WTC11 (cell line): ENCODE results near the gene VPREB3. TPM values are rescaled to one million over a fixed set of nuclear protein-coding genes. Genes with fewer than 3 reads are reported as not detected.

Source experiments
- ATAC-seq: fragments of 200-7000 bp; cut with Tn5 transposase; 2 replicates; pipeline ENCODE4 v1.10.0; 2021; ENCODE audit warnings: mild to moderate bottlenecking, moderate library complexity
- CTCF ChIA-PET: fragments of 300-600 bp; sonication (Branson Sonifier 250); formaldehyde crosslinking; loops from one replicate; lab custom pipeline; 2021; ENCODE audit warnings: antibody characterized with exemption; lab: Charles Lee
- POLR2A ChIA-PET: fragments of 350-600 bp; sonication (Branson Sonifier 250); formaldehyde crosslinking; loops from one replicate; lab custom pipeline; 2021; ENCODE audit warnings: antibody characterized with exemption; lab: Charles Lee
- DNase-seq: peaks from one replicate; pipeline ENCODE4 v3.0.0; 2021; ENCODE audit warnings: low spot score
- H3K27ac Mint-ChIP-seq: 2 replicates; pipeline ENCODE4 v1.8.0; 2021; ENCODE audit warnings: mixed read lengths
- H3K27me3 Mint-ChIP-seq: 2 replicates; pipeline ENCODE4 v1.8.0; 2021; ENCODE audit warnings: low read depth, mild to moderate bottlenecking, moderate library complexity, mixed read lengths
- H3K36me3 Mint-ChIP-seq: 2 replicates; pipeline ENCODE4 v1.8.0; 2021; ENCODE audit warnings: mixed read lengths
- H3K4me1 Mint-ChIP-seq: 2 replicates; pipeline ENCODE4 v1.8.0; 2022; ENCODE audit warnings: mixed read lengths
- H3K4me3 Mint-ChIP-seq: 2 replicates; pipeline ENCODE4 v1.8.0; 2021; ENCODE audit warnings: mild to moderate bottlenecking, moderate library complexity, mixed read lengths
- H3K9me3 Mint-ChIP-seq: 2 replicates; pipeline ENCODE4 v1.8.0; 2021; ENCODE audit warnings: mixed read lengths
- AR ChIP-seq: fragments of 250-450 bp; sonication (Bioruptor Pico); IDR thresholded peaks from 2 replicates; pipeline ENCODE4 v1.9.0; 2021; ENCODE audit warnings: mild to moderate bottlenecking
- ATF2 ChIP-seq: sonication (generic); formaldehyde crosslinking; IDR thresholded peaks from 2 replicates; pipeline ENCODE4 v1.8.1; 2022; ENCODE audit warnings: low read depth, missing genetic modification reagents, borderline replicate concordance
- ATF6 ChIP-seq: sonication (generic); formaldehyde crosslinking; IDR thresholded peaks from 2 replicates; pipeline ENCODE4 v1.8.1; 2023; ENCODE audit warnings: mild to moderate bottlenecking, missing genetic modification reagents
- ELF4 ChIP-seq: sonication (generic); formaldehyde crosslinking; IDR thresholded peaks from 2 replicates; pipeline ENCODE4 v1.8.1; 2022; ENCODE audit warnings: low read depth, mild to moderate bottlenecking, moderate library complexity, missing genetic modification reagents
- ERG ChIP-seq: fragments of 250-450 bp; sonication (Bioruptor Pico); IDR thresholded peaks from 2 replicates; pipeline ENCODE4 v1.8.0; 2021; ENCODE audit warnings: mild to moderate bottlenecking
- FOXJ3 ChIP-seq: sonication (generic); formaldehyde crosslinking; IDR thresholded peaks from 2 replicates; pipeline ENCODE4 v1.9.0; 2021; ENCODE audit warnings: missing genetic modification reagents, mild to moderate bottlenecking, borderline replicate concordance
- GABPB1 ChIP-seq: sonication (generic); formaldehyde crosslinking; IDR thresholded peaks from 2 replicates; pipeline ENCODE4 v1.8.1; 2023; ENCODE audit warnings: mild to moderate bottlenecking, missing genetic modification reagents
- HMGXB4 ChIP-seq: sonication (generic); formaldehyde crosslinking; IDR thresholded peaks from 2 replicates; pipeline ENCODE4 v1.8.1; 2023; ENCODE audit warnings: mild to moderate bottlenecking, moderate library complexity, missing genetic modification reagents
- JAZF1 ChIP-seq: fragments of 250-450 bp; sonication (Bioruptor Pico); IDR thresholded peaks from 2 replicates; pipeline ENCODE4 v1.9.0; 2021; ENCODE audit warnings: moderate library complexity, mild to moderate bottlenecking, inconsistent platforms
- JUN ChIP-seq: sonication (generic); formaldehyde crosslinking; IDR thresholded peaks from 2 replicates; pipeline ENCODE4 v1.8.0; 2023; ENCODE audit warnings: mild to moderate bottlenecking, missing genetic modification reagents
- MXD4 ChIP-seq: fragments of 250-450 bp; sonication (Bioruptor Pico); IDR thresholded peaks from 2 replicates; pipeline ENCODE4 v1.8.0; 2021; ENCODE audit warnings: mild to moderate bottlenecking, moderate library complexity, borderline replicate concordance
- NFE2L1 ChIP-seq: sonication (generic); formaldehyde crosslinking; IDR thresholded peaks from 2 replicates; pipeline ENCODE4 v1.8.1; 2023; ENCODE audit warnings: missing genetic modification reagents
- NR3C1 ChIP-seq: sonication (generic); formaldehyde crosslinking; conservative IDR thresholded peaks from 2 replicates; pipeline ENCODE4 v1.8.1; 2023; ENCODE audit warnings: low read depth, mild to moderate bottlenecking, missing genetic modification reagents
- OVOL2 ChIP-seq: fragments of 250-450 bp; sonication (Bioruptor Pico); IDR thresholded peaks from 2 replicates; pipeline ENCODE4 v1.9.0; 2021; ENCODE audit warnings: mild to moderate bottlenecking, borderline replicate concordance
- RORB ChIP-seq: fragments of 250-450 bp; sonication (Bioruptor Pico); IDR thresholded peaks from 2 replicates; pipeline ENCODE4 v1.9.0; 2021; ENCODE audit warnings: mild to moderate bottlenecking
- SOX15 ChIP-seq: fragments of 250-450 bp; sonication (Bioruptor Pico); IDR thresholded peaks from 2 replicates; pipeline ENCODE4 v1.9.0; 2021; ENCODE audit warnings: mild to moderate bottlenecking
- TP53 ChIP-seq: sonication (generic); formaldehyde crosslinking; IDR thresholded peaks from 2 replicates; pipeline ENCODE4 v1.8.1; 2023; ENCODE audit warnings: mild to moderate bottlenecking, missing genetic modification reagents
- ZBTB21 ChIP-seq: sonication (generic); formaldehyde crosslinking; IDR thresholded peaks from 2 replicates; pipeline ENCODE4 v1.8.1; 2023; ENCODE audit warnings: mild to moderate bottlenecking, missing genetic modification reagents, borderline replicate concordance
- ZBTB43 ChIP-seq: sonication (generic); formaldehyde crosslinking; IDR thresholded peaks from 2 replicates; pipeline ENCODE4 v1.8.1; 2023; ENCODE audit warnings: mild to moderate bottlenecking, missing genetic modification reagents
- ZNF219 ChIP-seq: sonication (generic); formaldehyde crosslinking; IDR thresholded peaks from 2 replicates; pipeline ENCODE4 v1.8.0; 2023; ENCODE audit warnings: missing genetic modification reagents, mild to moderate bottlenecking, borderline replicate concordance
- ZNF232 ChIP-seq: sonication (generic); formaldehyde crosslinking; IDR thresholded peaks from 2 replicates; pipeline ENCODE4 v1.8.0; 2022; ENCODE audit warnings: mild to moderate bottlenecking, missing genetic modification reagents
- ZNF396 ChIP-seq: fragments of 250-450 bp; sonication (Bioruptor Pico); IDR thresholded peaks from 2 replicates; pipeline ENCODE4 v1.8.0; 2021; ENCODE audit warnings: mild to moderate bottlenecking, moderate library complexity, borderline replicate concordance
- ZNF512 ChIP-seq: sonication (generic); formaldehyde crosslinking; IDR thresholded peaks from 2 replicates; pipeline ENCODE4 v1.8.1; 2022; ENCODE audit warnings: missing genetic modification reagents, borderline replicate concordance
- ZNF671 ChIP-seq: fragments of 250-450 bp; sonication (Bioruptor Pico); IDR thresholded peaks from 2 replicates; pipeline ENCODE4 v1.8.0; 2021; ENCODE audit warnings: mild to moderate bottlenecking
- total RNA-seq: library from RNA; stranded (reverse); gene quantifications from 3 replicates; pipeline ENCODE4 v1.2.3, GENCODE V29; 2021

Gene VPREB3
- total RNA-seq, 1 experiment from 2014 or later = 0.81 TPM

GRCh38 chr22:23708270-23708669, 46.0 kb downstream of the VPREB3 start:
- POLR2A ChIA-PET = no interaction called here
- Mint-ChIP-seq H3K4me3 (no peak overlapping the region), H3K36me3 (peaks cover 81% of the 10 kb centered on the region), H3K4me1 (no peaks in the 10 kb centered on the region), H3K9me3 (no peaks in the 10 kb centered on the region), H3K27ac (no peak overlapping the region)
- ATAC-seq = no peak
- CTCF ChIA-PET = no interaction called here
- TF ChIP-seq ZBTB21 (CRISPR knock-in tag) (no peak), SOX15 (no peak), NFE2L1 (CRISPR knock-in tag) (no peak), GABPB1 (no peak), ZNF671 (CRISPR knock-in tag) (no peak), MXD4 (CRISPR knock-in tag) (no peak), ELF4 (CRISPR knock-in tag) (no peak), ZNF232 (CRISPR knock-in tag) (no peak), JAZF1 (no peak), JUN (CRISPR knock-in tag) (no peak), ATF2 (CRISPR knock-in tag) (no peak), ERG (no peak), HMGXB4 (no peak), ZNF219 (CRISPR knock-in tag) (no peak), ZBTB43 (CRISPR knock-in tag) (no peak), FOXJ3 (no peak), RORB (CRISPR knock-in tag) (no peak)
- TF ChIP-seq, all 79 proteins: peak for 0
- no peak for DNase-seq
- H3K27me3 Mint-ChIP-seq = no peaks in the 10 kb centered on the region

- H3K36me3 Mint-ChIP-seq = peaks cover 70% of the 10 kb centered on the region
- H3K4me3 Mint-ChIP-seq = no peak overlapping the region
- ChIA-PET POLR2A (no interaction called here), CTCF (no interaction called here)
- no peaks in the 10 kb centered on the region for H3K27me3 Mint-ChIP-seq
- no peaks in the 10 kb centered on the region for H3K4me1 Mint-ChIP-seq
- no peak for ATAC-seq
- H3K27ac Mint-ChIP-seq = no peak overlapping the region
- no peaks in the 10 kb centered on the region for H3K9me3 Mint-ChIP-seq
- no peak for DNase-seq
- TF ChIP-seq TP53 (CRISPR knock-in tag) = no peak
- no peak for TF ChIP-seq ZNF396 (CRISPR knock-in tag)
- TF ChIP-seq OVOL2 (CRISPR knock-in tag) = no peak
- no peak for TF ChIP-seq AR
- no peak for TF ChIP-seq JUN (CRISPR knock-in tag)
- no peak for TF ChIP-seq HMGXB4
- TF ChIP-seq NR3C1 (CRISPR knock-in tag) = no peak
- TF ChIP-seq ATF6 = no peak
- no peak for TF ChIP-seq ZNF512
Observed at GRCh38 chr22:23705358-23705757, 48.9 kb downstream of the VPREB3 start.
